LNCAP (cell line): ENCODE results near the gene ASTN2.

Experiments
- TF ChIP-seq, protein P1 (sequence below): fragments of 450-650 bp; IDR thresholded peaks from 2 replicates; pipeline ENCODE4 v1.5.1; 2017; ENCODE audit warnings: mild to moderate bottlenecking

The ASTN2 gene

DNA sequence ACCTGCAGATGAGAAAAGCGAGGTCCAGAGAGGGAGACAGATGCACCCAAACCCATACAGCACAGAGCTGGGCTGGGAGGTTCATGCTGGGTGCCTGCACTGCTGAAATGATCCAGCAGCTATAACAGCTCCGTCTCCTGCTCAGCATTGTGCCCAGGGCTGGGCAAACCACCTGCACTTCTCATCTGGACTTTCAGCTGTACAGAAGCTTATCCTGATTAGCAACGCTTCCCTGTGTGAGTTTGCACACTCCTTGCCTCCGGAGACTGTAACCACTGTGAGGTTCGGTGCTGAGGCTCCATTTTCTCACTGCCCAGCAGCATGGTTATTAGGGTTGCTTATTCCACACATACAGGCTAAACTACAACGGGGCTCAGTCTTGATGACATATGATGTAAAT is 326.1 kb downstream of the ASTN2 start:
- TF ChIP-seq, protein P1, sequence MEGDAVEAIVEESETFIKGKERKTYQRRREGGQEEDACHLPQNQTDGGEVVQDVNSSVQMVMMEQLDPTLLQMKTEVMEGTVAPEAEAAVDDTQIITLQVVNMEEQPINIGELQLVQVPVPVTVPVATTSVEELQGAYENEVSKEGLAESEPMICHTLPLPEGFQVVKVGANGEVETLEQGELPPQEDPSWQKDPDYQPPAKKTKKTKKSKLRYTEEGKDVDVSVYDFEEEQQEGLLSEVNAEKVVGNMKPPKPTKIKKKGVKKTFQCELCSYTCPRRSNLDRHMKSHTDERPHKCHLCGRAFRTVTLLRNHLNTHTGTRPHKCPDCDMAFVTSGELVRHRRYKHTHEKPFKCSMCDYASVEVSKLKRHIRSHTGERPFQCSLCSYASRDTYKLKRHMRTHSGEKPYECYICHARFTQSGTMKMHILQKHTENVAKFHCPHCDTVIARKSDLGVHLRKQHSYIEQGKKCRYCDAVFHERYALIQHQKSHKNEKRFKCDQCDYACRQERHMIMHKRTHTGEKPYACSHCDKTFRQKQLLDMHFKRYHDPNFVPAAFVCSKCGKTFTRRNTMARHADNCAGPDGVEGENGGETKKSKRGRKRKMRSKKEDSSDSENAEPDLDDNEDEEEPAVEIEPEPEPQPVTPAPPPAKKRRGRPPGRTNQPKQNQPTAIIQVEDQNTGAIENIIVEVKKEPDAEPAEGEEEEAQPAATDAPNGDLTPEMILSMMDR, result no peak

DNA sequence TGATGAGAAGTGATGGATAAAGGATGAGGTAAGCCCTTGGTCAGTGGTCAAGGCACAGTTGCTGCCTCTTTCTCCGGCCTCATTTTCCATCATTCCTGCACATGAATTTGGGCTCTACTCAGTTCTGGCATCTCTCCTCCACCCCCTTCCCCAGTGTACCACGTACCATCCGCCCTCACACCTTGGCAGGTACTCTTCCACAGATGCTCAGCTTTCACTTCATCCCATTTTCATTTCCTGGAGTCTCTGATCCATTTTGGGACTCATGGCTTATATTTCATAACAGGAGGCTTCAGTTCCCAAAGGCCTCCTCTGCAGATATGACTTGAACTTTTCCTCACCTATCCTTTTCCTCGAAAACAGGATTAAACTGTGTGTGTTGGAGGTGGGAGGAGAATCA is 326.7 kb downstream of the ASTN2 start:
- TF ChIP-seq, protein P1, result no peak

DNA sequence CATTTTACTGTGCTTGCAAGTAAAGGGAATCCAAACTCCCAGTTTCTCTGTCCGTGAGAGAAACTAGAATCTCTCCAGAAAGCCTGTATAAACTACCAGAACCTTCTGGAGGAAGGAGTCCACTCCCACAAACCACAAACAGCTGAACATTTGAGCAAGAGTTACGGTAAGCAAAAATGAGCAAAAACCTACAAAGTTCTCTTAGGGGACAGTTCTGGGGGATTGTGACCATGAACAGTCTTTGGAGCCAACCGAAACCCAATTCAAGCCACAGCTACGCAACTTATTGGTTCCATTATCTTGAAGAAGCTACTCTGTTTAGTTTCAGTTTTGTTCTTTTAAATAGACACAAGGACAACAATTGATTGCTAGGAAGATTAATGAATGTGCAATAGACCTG is 330.6 kb downstream of the ASTN2 start:
- TF ChIP-seq, protein P1, result no peak

DNA sequence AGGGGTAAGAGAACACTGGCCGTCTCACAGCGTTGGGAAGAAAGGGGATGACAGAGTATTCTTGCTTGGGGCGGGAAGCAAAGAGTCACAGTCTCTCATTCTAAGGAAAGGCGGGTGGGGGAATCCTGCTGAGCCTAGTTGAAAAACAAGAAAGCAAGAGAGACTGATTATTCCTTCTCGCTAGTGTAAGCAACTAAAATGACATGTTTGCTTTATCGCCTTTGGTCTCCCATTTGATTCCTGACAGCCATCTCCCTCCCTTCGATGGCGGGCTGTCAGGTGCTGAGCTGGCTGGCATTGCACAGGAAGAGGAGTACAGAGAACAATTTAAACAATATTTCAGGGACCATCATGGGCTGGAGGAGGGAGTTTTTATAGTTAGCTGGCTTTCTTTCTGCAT is 331.3 kb downstream of the ASTN2 start:
- TF ChIP-seq, protein P1, result no peak

DNA sequence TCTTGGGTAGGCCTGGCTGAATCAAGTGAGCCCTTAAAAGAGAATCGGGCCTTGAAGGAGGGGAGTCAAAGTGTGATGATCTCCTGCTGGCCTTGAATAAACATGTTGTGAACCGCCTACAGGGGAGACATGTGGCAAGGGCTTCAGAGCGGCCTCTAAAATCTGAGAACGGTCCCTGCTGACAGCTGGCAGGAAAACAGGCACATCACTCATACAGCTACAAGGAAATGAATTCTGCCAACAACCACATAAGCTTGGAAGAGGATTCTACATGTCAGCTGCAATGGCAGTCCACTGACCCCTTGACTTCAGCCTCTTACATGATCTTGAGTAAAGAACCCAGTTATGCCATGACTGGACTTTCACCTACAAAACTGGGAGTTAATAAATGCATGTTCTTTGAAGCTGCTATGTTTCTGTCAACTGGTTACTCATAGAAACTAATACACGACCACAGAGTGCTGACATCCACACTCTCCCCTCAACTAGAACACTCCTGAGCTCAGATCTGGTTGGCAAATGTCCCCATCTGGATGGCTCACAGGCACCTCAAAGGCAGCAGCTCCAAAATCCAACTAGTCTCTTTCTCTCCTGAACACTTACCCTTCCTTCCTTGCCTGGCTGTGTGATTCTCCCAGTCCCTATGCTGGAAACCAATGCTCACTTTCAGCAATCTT is 333.1 kb downstream of the ASTN2 start:
- TF ChIP-seq, protein P1, result no peak

DNA sequence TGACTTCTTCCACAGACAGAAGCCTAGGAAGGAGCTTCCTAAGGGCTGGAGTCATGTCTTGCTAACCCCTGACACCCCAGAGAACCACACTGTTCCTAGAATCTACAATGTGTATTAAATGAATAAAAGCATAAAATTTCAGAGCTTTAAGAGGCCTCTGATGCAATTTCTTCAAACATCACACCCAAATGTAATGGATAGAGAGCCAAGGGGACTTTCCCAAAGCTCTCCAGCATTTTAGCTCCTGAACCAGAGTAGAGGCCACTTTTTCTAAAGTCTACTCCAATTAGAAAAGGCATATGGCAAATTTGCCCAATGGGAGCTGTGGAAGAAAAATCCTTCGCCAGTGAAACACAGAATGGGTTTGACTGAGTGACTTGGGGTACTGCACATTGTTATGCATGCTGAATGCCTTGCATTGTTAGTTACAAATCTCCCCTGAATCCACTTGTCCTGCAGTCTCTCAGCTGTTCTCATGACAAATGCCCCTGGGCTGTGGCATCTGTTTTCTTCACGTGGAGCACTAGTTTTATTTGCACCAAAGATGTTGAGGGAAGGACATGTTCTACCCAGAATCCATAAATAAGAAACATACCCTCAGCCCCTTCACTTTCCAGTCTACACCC is 334.0 kb downstream of the ASTN2 start:
- TF ChIP-seq, protein P1, result no peak

DNA sequence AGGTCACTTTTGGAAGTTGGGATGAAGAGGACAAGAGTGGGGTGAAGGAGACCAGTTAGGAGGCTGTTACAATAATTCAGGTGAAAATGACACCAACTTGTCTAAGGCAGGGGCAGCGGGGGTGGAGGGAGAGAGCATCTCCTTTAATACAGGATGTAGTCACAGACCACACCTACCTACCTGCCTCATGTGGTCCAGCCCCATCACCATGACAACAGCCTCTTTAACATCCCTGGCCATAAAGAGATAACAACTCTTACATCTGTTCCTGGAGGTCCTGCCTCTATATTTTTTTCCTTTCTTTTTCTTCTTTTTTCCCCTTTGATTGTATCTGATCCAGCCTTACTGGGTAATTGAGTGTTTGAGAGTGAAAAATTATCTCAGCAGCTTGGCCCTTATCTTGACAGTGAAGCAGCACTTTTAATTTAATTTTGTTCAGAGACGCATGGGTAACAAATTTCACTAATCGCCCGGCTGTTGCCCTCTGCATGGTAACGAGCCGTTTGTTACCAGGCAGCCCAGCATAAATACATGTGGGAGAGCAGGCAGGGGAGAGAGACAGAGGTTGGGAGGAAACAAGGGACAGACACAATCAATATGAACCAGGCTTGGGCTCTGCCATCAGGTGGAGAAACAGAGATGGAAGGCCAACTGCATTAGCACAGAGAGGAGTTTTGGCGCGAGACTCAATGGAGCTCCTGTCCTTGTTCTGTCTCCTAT is 338.1 kb downstream of the ASTN2 start:
- TF ChIP-seq, protein P1, result no peak
